IMR-90 (cell line): ENCODE measurements around the gene PYDC1. TPM values are rescaled to one million over a fixed set of nuclear protein-coding genes. Genes with fewer than 3 reads are reported as not detected.

Source experiments
- ATAC-seq: fragments of 200-7000 bp; cut with Tn5 transposase; 2 replicates; pipeline ENCODE4 v1.9.1; 2020; ENCODE audit warnings: low read depth, mild to moderate bottlenecking, moderate library complexity
- BruUV-seq: library from RNA; stranded (reverse); fragments of 400-500 nt; replicated peaks from 2 replicates; lab custom pipeline; 2021; lab: Mats Ljungman, UMichigan
- CTCF ChIA-PET: fragments of 300-600 bp; formaldehyde crosslinking; extraction: SDS; loops from one replicate; lab custom pipeline; 2021; ENCODE audit warnings: antibody characterized with exemption; lab: Yijun Ruan, JAX
- POLR2A ChIA-PET: fragments of 300-600 bp; sonication (Branson Sonifier 250); formaldehyde crosslinking; loops from one replicate; lab custom pipeline; 2022; ENCODE audit warnings: antibody characterized with exemption; ENCODE audit not compliant: unreplicated experiment; lab: Charles Lee
- DNase-seq: peaks from one replicate; pipeline ENCODE4 v3.0.0; 2013
- H2AFZ ChIP-seq: replicated peaks from 2 replicates; pipeline ENCODE3; 2013; ENCODE audit warnings: low read length, mild to moderate bottlenecking; ENCODE audit not compliant: poor library complexity
- H2AK5ac ChIP-seq: 2 replicates; pipeline ENCODE4 v1.6.1; 2013; ENCODE audit warnings: low read depth, low read length, inconsistent platforms
- H2AK9ac ChIP-seq: replicated peaks from 2 replicates; pipeline ENCODE3; 2013; ENCODE audit warnings: mild to moderate bottlenecking, low read depth, low read length, moderate library complexity; ENCODE audit not compliant: poor library complexity
- H2BK120ac ChIP-seq: 2 replicates; pipeline ENCODE4 v1.6.1; 2013; ENCODE audit warnings: low read depth, low read length, inconsistent platforms
- H2BK15ac ChIP-seq: 3 replicates; pipeline ENCODE4 v1.6.1; 2013; ENCODE audit warnings: low read depth, low read length, inconsistent platforms
- H2BK20ac ChIP-seq: 2 replicates; pipeline ENCODE4 v1.6.1; 2013; ENCODE audit warnings: low read depth, mild to moderate bottlenecking, inconsistent platforms, low read length, moderate library complexity
- H2BK5ac ChIP-seq: 2 replicates; pipeline ENCODE4 v1.6.1; 2013; ENCODE audit warnings: mild to moderate bottlenecking, low read depth, low read length, inconsistent platforms; ENCODE audit not compliant: poor library complexity, severe bottlenecking
- H3K14ac ChIP-seq: replicated peaks from 2 replicates; pipeline ENCODE4 v1.6.1; 2013; ENCODE audit warnings: low read depth, low read length, inconsistent platforms
- H3K18ac ChIP-seq: 2 replicates; pipeline ENCODE4 v1.6.1; 2013; ENCODE audit warnings: low read depth, low read length, control low read depth
- H3K23ac ChIP-seq: 2 replicates; pipeline ENCODE4 v1.6.1; 2013; ENCODE audit warnings: low read depth, low read length, inconsistent platforms
- H3K27ac ChIP-seq: 2 replicates; pipeline ENCODE4 v1.5.1; 2013; ENCODE audit warnings: mild to moderate bottlenecking, control low read depth, low read length; ENCODE audit not compliant: insufficient read depth
- H3K27me3 ChIP-seq: 2 replicates; pipeline ENCODE4 v1.6.1; 2013; ENCODE audit warnings: low read length; ENCODE audit not compliant: control insufficient read depth, insufficient read depth
- H3K36me3 ChIP-seq: 2 replicates; pipeline ENCODE4 v1.6.1; 2013; ENCODE audit warnings: low read length, mixed read lengths; ENCODE audit not compliant: control insufficient read depth, insufficient read depth
- H3K4ac ChIP-seq: 2 replicates; pipeline ENCODE4 v1.6.1; 2013; ENCODE audit warnings: low read depth, low read length, inconsistent platforms
- H3K4me1 ChIP-seq: 2 replicates; pipeline ENCODE4 v1.6.1; 2013; ENCODE audit warnings: low read length, mixed read lengths; ENCODE audit not compliant: control insufficient read depth, insufficient read depth
- H3K4me2 ChIP-seq: 2 replicates; pipeline ENCODE4 v1.6.1; 2013; ENCODE audit warnings: low read depth, mild to moderate bottlenecking, control low read depth, low read length, moderate library complexity
- H3K4me3 ChIP-seq: 2 replicates; pipeline ENCODE4 v1.5.1; 2013; ENCODE audit warnings: low read depth, mild to moderate bottlenecking, control low read depth, low read length, moderate library complexity; ENCODE audit not compliant: insufficient read depth
- H3K56ac ChIP-seq: 2 replicates; pipeline ENCODE4 v1.6.1; 2013; ENCODE audit warnings: low read length, inconsistent platforms; ENCODE audit not compliant: insufficient read depth; ENCODE audit errors: extremely low read depth
- H3K79me1 ChIP-seq, 2 experiments: 2 replicates each; pipeline ENCODE4 v1.6.1; 2013; ENCODE audit warnings: low read length in 2 of 2, inconsistent platforms in 1 of 2, low read depth in 1 of 2
- H3K9ac ChIP-seq: 2 replicates; pipeline ENCODE4 v1.6.1; 2013; ENCODE audit warnings: low read depth, low read length, control low read depth
- H3K9me1 ChIP-seq: 2 replicates; pipeline ENCODE4 v1.6.1; 2013; ENCODE audit warnings: low read length, inconsistent platforms; ENCODE audit not compliant: insufficient read depth
- H3K9me3 ChIP-seq: 2 replicates; pipeline ENCODE4 v1.6.1; 2013; ENCODE audit warnings: low read length; ENCODE audit not compliant: control insufficient read depth, insufficient read depth
- H4K20me1 ChIP-seq: 2 replicates; pipeline ENCODE4 v1.6.1; 2013; ENCODE audit warnings: low read length, inconsistent platforms; ENCODE audit not compliant: insufficient read depth
- H4K5ac ChIP-seq: 2 replicates; pipeline ENCODE4 v1.6.1; 2013; ENCODE audit warnings: mild to moderate bottlenecking, low read depth, low read length, control low read depth
- H4K8ac ChIP-seq, 2 experiments: 2 replicates each; pipeline ENCODE4 v1.6.1; 2013; ENCODE audit warnings: low read depth in 2 of 2, low read length in 2 of 2, control low read depth in 1 of 2, inconsistent platforms in 1 of 2
- H4K91ac ChIP-seq: 2 replicates; pipeline ENCODE4 v1.6.1; 2013; ENCODE audit warnings: low read depth, low read length, inconsistent platforms; ENCODE audit not compliant: insufficient read depth
- BHLHE40 ChIP-seq: fragments of 150-350 bp; IDR thresholded peaks from 2 replicates; pipeline ENCODE4 v1.6.1; 2016; ENCODE audit warnings: mild to moderate bottlenecking, low read depth, low read length
- CTCF ChIP-seq: conservative IDR thresholded peaks from 2 replicates; pipeline ENCODE4 v1.5.1; 2012; ENCODE audit warnings: mild to moderate bottlenecking, low read depth, low read length, improper control_type of control experiment
- MAFK ChIP-seq: IDR thresholded peaks from 2 replicates; pipeline ENCODE4 v1.6.1; 2012; ENCODE audit warnings: low read depth, low read length, improper control_type of control experiment
- RFX5 ChIP-seq: IDR thresholded peaks from 2 replicates; pipeline ENCODE4 v1.8.0; 2012; ENCODE audit warnings: low read depth, mild to moderate bottlenecking, low read length, moderate library complexity
- SMC3 ChIP-seq: fragments of 150-350 bp; IDR thresholded peaks from 2 replicates; pipeline ENCODE4 v1.6.1; 2016; ENCODE audit warnings: low read depth, mild to moderate bottlenecking, antibody characterized with exemption, low read length, moderate library complexity
- WGBS, 2 experiments: methylation state at CpG; one replicate each; pipeline versions ENCODE4 v1.1.5 to v1.1.7; 2013; ENCODE audit warnings: missing lambda C conversion rate in 2 of 2; ENCODE audit not compliant: insufficient read length in 1 of 2; ENCODE audit errors: extremely low coverage in 2 of 2; 5-methylcytosine and 5-hydroxymethylcytosine counted together
- dilution Hi-C: fragments of 300-500 bp; cut with HindIII; formaldehyde crosslinking; loops from one replicate; pipeline ENCODE4 v1.14.3; 2018; ENCODE audit warnings: low sequenced_read_pairs; ENCODE audit not compliant: unreplicated experiment
- in situ Hi-C: fragments of 300-500 bp; cut with MboI; formaldehyde crosslinking; loops from 3 replicates; pipeline ENCODE4 v1.14.3; 2019; ENCODE audit warnings: low sequenced_read_pairs, inconsistent platforms, mixed read lengths
- intact Hi-C: fragments of 100-400 bp; cut with micrococcal nuclease; formaldehyde crosslinking; loops from 2 replicates; pipeline ENCODE4 v1.10.0; 2022
- polyA plus RNA-seq, 3 experiments: library from polyadenylated mRNA; depleted of rRNA; stranded (reverse); fragments of >200 nt; gene quantifications; 2 replicates each; pipeline ENCODE4 v1.2.3, GENCODE V29; 2012; ENCODE audit warnings: low replicate concordance in 1 of 3
- total RNA-seq: library from RNA; depleted of rRNA; stranded (reverse); fragments of >200 nt; gene quantifications from 2 replicates; pipeline ENCODE4 v1.2.3, GENCODE V29; 2012

The PYDC1 gene
- total and polyA plus RNA-seq, 2 of the 4 experiments (the other 2 are of a cell fraction), result not detected

GRCh38 chr16:31200821-31201568 lies 15.9 kb downstream of the PYDC1 start:
- Histone ChIP-seq H4K20me1 (peaks cover 46% of the 10 kb centered on the region), H4K91ac (no peak overlapping the region), H3K9me1 (peaks cover 8% of the 10 kb centered on the region; the same call in 1 of the 2 replicates), H3K4me1 (peaks cover 4% of the 10 kb centered on the region; the same call in 1 of the 2 replicates), H3K27ac (no peak overlapping the region), H3K23ac (no peak overlapping the region), H3K4ac (no peak overlapping the region), H2BK15ac (no peak overlapping the region), H3K9me3 (no peaks in the 10 kb centered on the region), H3K9ac (no peak overlapping the region), H4K5ac (no peak overlapping the region), H3K27me3 (peaks cover 3% of the 10 kb centered on the region; the same call in 1 of the 2 replicates), H3K56ac (no peak overlapping the region), H3K36me3 (peaks cover 24% of the 10 kb centered on the region), H2BK120ac (no peak overlapping the region), H3K4me3 (no peak overlapping the region), H3K4me2 (no peak overlapping the region), H3K79me1 (peaks cover 8 to 9% of the 10 kb centered on the region in 2 experiments; a peak in 2 of 4 replicates), H3K14ac (no peak overlapping the region), H4K8ac (no peak overlapping the region), H2AK5ac (no peak overlapping the region; the same call in 1 of the 2 replicates), H2AK9ac (peak overlapping the region; percentile 85), H2AFZ (no peak overlapping the region), H3K18ac (no peak overlapping the region), H2BK20ac (no peak overlapping the region), H2BK5ac (no peak overlapping the region)
- DNase-seq, result no peak
- peak; percentile 5 for ATAC-seq
- POLR2A ChIA-PET, result interaction anchor here (1.5 kb wide), 1 partner anchor 21 kb away, joined by 5 read pairs; the partner anchor contains the start of gene FUS
- TF ChIP-seq CTCF, result 0 out of 2 replicates have a peak, but pooled peaks have one; percentile 12
- no peak for TF ChIP-seq MAFK
- TF ChIP-seq RFX5, result no peak
- TF ChIP-seq BHLHE40, result no peak
- 0 out of 2 replicates have a peak, but pooled peaks have one; percentile 20 for TF ChIP-seq SMC3
- WGBS, 2 experiments, result 85% methylated on average over 3 of the region's 8 CpGs; no CpG with 5 or more reads in 1 of the 2 experiments
- in situ Hi-C loops (no loop called here), intact Hi-C loops (loop anchor here (2.0 kb wide), 2 partner anchors 182 to 242 kb away; partner anchors contain the start of gene ZNF843), dilution Hi-C loops (no loop called here)
- CTCF ChIA-PET, result no interaction called here
- no TSS peak for BruUV-seq
